Ovary (tissue), 9 donors: Measurements from ENCODE around the gene CDC42SE2. TPM values are rescaled to one million over a fixed set of nuclear protein-coding genes. Genes with fewer than 3 reads are reported as not detected.

Experiments
- DNase-seq, 5 donors: peaks; one replicate each; pipeline ENCODE4 v3.0.0-alpha.2; 2019 to 2020
- H3K27ac ChIP-seq, 2 donors: fragments of 200-600 bp; one replicate each; pipeline versions ENCODE4 v1.5.1 to v1.8.0; 2019 to 2022
- H3K27me3 ChIP-seq: fragments of 200-600 bp; one replicate; pipeline ENCODE4 v1.8.0; 2022
- H3K36me3 ChIP-seq: fragments of 200-600 bp; sonication (generic); one replicate; pipeline ENCODE4 v1.5.1; 2019
- H3K4me1 ChIP-seq: one replicate; pipeline ENCODE4 v1.8.1; 2013; ENCODE audit warnings: mild to moderate bottlenecking, moderate library complexity; ENCODE audit not compliant: insufficient read depth
- H3K4me3 ChIP-seq: fragments of 200-600 bp; sonication (generic); one replicate; pipeline ENCODE4 v1.5.1; 2017
- H3K9me3 ChIP-seq, 2 donors: fragments of 200-600 bp in 1 of 2; sonication (generic) in 1 of 2; one replicate each; pipeline versions ENCODE4 v1.5.1 to v1.8.1; 2013 to 2019; ENCODE audit warnings: mild to moderate bottlenecking in 1 of 2, moderate library complexity in 1 of 2
- EP300 ChIP-seq: sonication (generic); formaldehyde crosslinking; IDR thresholded peaks from one replicate; pipeline ENCODE4 v1.6.1; 2017; ENCODE audit warnings: antibody characterized with exemption
- POLR2A ChIP-seq: fragments of 450-650 bp; IDR thresholded peaks from one replicate; pipeline ENCODE4 v1.6.1; 2017; ENCODE audit warnings: antibody characterized with exemption, mild to moderate bottlenecking, moderate library complexity
- WGBS, 3 donors: extraction: QIAGEN DNeasy Blood & Tissue Kit in 1 of 3; methylation state at CpG; one replicate each; pipeline versions ENCODE4 v1.1.5 to v1.1.7; 2013 to 2017; 5-methylcytosine and 5-hydroxymethylcytosine counted together
- intact Hi-C, 4 donors: fragments of 100-400 bp; cut with DNase I; formaldehyde crosslinking; loops; one replicate each; pipeline versions ENCODE4 v1.11.0 to v1.15.1; 2022 to 2023
- polyA plus RNA-seq, 2 donors: library from polyadenylated mRNA; stranded (reverse); fragments of 200-250 nt in 1 of 2; fragments of 350-450 nt in 1 of 2; fragmentation: Illumina TruSeq in 1 of 2; extraction: RNeasy Lipid Tissue Mini Kit (QIAGEN cat#74804) in 1 of 2; gene quantifications; one replicate each; pipeline ENCODE4 v1.2.3, GENCODE V29; 2013 to 2014
- total RNA-seq, 7 donors: library from RNA; depleted of rRNA in 2 of 7; stranded (reverse); fragments of >200 nt in 2 of 7; fragmentation: NEBNext Ultra II Directional in 3 of 7; extraction: Animal tissue kit (Norgen Biotek cat#: 25700) in 3 of 7; gene quantifications; one replicate each; pipeline versions ENCODE4 v1.1.0 to v1.2.4, GENCODE V29; 2016 to 2023
- TF ChIP-seq, protein P1 (sequence below), 3 donors: fragments of 450-650 bp in 2 of 3; fragments of 200-600 bp in 1 of 3; IDR thresholded peaks; one replicate each; pipeline versions ENCODE4 v1.5.1 to v1.8.0; 2016 to 2022; ENCODE audit warnings: antibody characterized with exemption in 3 of 3, mild to moderate bottlenecking in 1 of 3
- donor health status: DM: no; HTN: no; CAD: no; lungs with moderate emphysema.
- donor health status: DM: no; HTN: no; CAD: no.
- donor health status: Bipolar disorder and iron deficiency.
- donor health status: DM: yes; HTN: yes; CAD: no.
- donor health status: DM: no; HTN: no; CAD: no.
- donor health status: DM: yes; HTN: yes; CAD: no.

CDC42SE2 gene
- total and polyA plus RNA-seq, 9 donors: 18.0 to 37.6 (median 23.7) TPM

DNA sequence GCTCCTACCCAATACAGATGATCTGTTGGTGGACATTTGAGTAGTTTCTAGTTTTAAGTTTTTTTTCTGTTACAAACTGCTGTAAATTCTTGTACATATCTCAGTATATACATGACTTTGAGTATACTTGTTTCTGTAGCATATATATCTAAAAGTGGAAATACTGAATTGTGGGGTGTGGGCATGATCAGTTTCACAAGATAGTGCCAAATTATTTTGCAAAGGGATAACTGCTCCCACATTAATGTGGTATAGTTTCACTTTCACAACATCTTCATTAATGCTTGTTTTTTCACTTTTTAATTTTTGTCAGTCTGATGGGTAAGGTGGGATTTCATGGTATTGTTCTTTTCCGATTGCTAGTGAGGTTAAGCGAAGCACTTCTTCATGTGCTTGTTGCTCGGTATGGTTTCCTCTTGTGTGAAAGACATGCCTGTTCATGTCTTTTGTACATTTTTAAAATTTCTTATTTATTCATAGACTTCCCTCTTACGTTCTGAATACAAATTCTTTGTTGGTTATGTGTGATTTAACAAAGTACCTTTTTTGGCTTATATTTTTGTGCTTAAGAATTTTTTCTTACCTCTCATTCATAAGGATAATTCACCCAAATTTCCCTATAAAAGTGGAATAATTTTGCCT lies 103.5 kb downstream of the CDC42SE2 start:
- H3K27ac ChIP-seq: no peak overlapping the region
- 96 to 97% (median 97%) methylated on average over 4 of the region's 4 CpGs for WGBS, 3 donors
- intact Hi-C loops: loop anchor here in 1 of 4 donors (5.0 kb wide), 1 partner anchor 695 kb away; no protein-coding TSS in a partner anchor
- H3K4me1 ChIP-seq: no peaks in the 10 kb centered on the region
- no peaks in the 10 kb centered on the region for H3K9me3 ChIP-seq
- no peaks in the 10 kb centered on the region for H3K36me3 ChIP-seq
- no peak for DNase-seq
- TF ChIP-seq, protein P1, sequence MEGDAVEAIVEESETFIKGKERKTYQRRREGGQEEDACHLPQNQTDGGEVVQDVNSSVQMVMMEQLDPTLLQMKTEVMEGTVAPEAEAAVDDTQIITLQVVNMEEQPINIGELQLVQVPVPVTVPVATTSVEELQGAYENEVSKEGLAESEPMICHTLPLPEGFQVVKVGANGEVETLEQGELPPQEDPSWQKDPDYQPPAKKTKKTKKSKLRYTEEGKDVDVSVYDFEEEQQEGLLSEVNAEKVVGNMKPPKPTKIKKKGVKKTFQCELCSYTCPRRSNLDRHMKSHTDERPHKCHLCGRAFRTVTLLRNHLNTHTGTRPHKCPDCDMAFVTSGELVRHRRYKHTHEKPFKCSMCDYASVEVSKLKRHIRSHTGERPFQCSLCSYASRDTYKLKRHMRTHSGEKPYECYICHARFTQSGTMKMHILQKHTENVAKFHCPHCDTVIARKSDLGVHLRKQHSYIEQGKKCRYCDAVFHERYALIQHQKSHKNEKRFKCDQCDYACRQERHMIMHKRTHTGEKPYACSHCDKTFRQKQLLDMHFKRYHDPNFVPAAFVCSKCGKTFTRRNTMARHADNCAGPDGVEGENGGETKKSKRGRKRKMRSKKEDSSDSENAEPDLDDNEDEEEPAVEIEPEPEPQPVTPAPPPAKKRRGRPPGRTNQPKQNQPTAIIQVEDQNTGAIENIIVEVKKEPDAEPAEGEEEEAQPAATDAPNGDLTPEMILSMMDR (IDR thresholded peaks at IDR 0.05): no peak
- TF ChIP-seq POLR2A: no peak
- no peak for TF ChIP-seq EP300
- H3K27me3 ChIP-seq: no peaks in the 10 kb centered on the region
- H3K4me3 ChIP-seq: no peak overlapping the region

DNA sequence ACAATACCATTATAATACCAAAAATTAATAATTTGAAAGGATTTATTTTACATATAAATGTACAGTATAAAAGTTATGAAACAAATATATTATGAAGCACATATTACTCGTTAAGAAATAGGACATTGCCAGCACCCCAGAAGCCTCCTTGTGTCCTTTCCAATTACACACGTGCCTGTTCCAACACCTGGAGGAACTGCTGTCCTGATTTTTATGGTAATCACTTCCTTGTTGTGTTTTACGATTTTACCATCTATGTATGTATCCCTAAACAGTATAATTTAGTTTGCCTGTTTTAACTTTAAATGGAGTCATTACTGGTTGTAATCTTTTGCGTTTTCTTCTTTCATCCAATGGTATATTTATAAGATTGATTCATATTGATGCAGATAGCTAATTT lies 105.0 kb downstream of the CDC42SE2 start:
- Histone ChIP-seq H3K36me3 (no peaks in the 10 kb centered on the region), H3K4me1 (no peaks in the 10 kb centered on the region), H3K27ac (no peak overlapping the region), H3K9me3 (no peaks in the 10 kb centered on the region), H3K27me3 (no peaks in the 10 kb centered on the region), H3K4me3 (no peak overlapping the region)
- intact Hi-C loops: loop anchor here in 1 of 4 donors (5.0 kb wide), 1 partner anchor 697 kb away; no protein-coding TSS in a partner anchor
- no peak for DNase-seq
- TF ChIP-seq, protein P1 (IDR thresholded peaks at IDR 0.05): no peak
- no peak for TF ChIP-seq EP300
- TF ChIP-seq POLR2A: no peak
- 84 to 92% (median 89%) methylated on average over 4 of the region's 4 CpGs for WGBS, 3 donors

DNA sequence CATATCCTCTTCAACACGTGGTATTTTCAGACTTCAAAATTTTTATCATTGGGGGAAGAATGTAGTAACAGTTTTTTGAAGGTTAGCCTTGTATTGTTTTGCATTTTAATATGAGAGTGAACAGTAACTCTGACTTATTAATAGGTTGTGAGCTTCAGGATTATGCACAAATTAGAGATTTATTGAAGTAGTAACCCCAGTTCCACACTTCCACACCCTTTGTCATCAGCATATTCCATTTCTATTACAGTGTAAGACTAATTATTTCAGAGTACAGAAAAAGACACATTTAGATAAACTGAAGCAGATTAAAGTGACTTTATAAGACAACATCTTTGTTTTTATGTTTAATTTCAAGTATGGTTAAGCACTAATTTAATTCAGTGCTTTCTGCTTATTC lies 105.7 kb downstream of the CDC42SE2 start:
- Histone ChIP-seq H3K4me3 (no peak overlapping the region), H3K27me3 (no peaks in the 10 kb centered on the region), H3K27ac (no peak overlapping the region), H3K9me3 (no peaks in the 10 kb centered on the region), H3K4me1 (peaks cover 2% of the 10 kb centered on the region), H3K36me3 (no peaks in the 10 kb centered on the region)
- 9 to 53% (median 17%) methylated on average over 1 of the region's 1 CpG for WGBS, 3 donors
- TF ChIP-seq, protein P1 (IDR thresholded peaks at IDR 0.05): no peak
- TF ChIP-seq EP300 (no peak), POLR2A (no peak)
- no peak for DNase-seq
- intact Hi-C loops: loop anchor here in 1 of 4 donors (5.0 kb wide), 1 partner anchor 697 kb away; no protein-coding TSS in a partner anchor

DNA sequence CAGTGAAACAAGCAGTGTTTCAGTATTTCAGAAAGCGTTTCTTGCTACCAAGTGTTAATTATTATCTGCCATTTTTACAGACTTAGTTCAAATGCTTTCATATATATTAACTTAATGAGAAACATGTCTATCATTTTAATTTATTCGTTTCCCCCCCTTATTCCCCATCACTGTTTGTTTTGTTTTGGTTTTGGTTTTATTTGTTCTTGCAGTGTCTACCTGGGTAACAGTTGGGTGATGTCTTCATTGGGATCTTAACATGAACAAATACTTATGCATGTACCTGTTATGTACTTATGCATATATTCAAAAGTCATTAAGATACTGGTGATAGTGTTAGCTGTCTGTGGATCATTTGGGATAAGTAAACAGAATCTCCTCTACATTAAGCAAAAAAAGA lies 108.0 kb downstream of the CDC42SE2 start:
- Histone ChIP-seq H3K4me1 (peaks cover 2% of the 10 kb centered on the region), H3K4me3 (no peak overlapping the region), H3K9me3 (no peaks in the 10 kb centered on the region), H3K27me3 (no peaks in the 10 kb centered on the region), H3K36me3 (no peaks in the 10 kb centered on the region), H3K27ac (no peak overlapping the region)
- intact Hi-C loops: no loop called here
- TF ChIP-seq POLR2A (no peak), EP300 (no peak)
- TF ChIP-seq, protein P1 (IDR thresholded peaks at IDR 0.05): no peak
- DNase-seq: no peak
- WGBS, 3 donors: 90 to 95% (median 90%) methylated on average over 2 of the region's 2 CpGs
